Brain microvascular endothelial cell (primary cell): ENCODE results near the gene SLC25A1.

Experiments used
- DNase-seq: peaks from one replicate; pipeline ENCODE4 v3.0.0-alpha.2; 2020
- H3K27ac ChIP-seq: fragments of 250-450 bp; sonication (Bioruptor Pico); 2 replicates; pipeline ENCODE4 v1.5.1; 2020; ENCODE audit warnings: mild to moderate bottlenecking, moderate library complexity
- H3K27me3 ChIP-seq: fragments of 250-450 bp; sonication (Bioruptor Pico); replicated peaks from 2 replicates; pipeline ENCODE4 v1.5.1; 2020; ENCODE audit warnings: mild to moderate bottlenecking
- H3K36me3 ChIP-seq: fragments of 250-450 bp; sonication (Bioruptor Pico); replicated peaks from 2 replicates; pipeline ENCODE4 v1.5.1; 2020; ENCODE audit warnings: mild to moderate bottlenecking
- H3K4me3 ChIP-seq: 2 replicates; pipeline ENCODE4 v1.5.1; 2011; ENCODE audit warnings: low read depth, mild to moderate bottlenecking, control low read depth, low read length, moderate library complexity
- CTCF ChIP-seq: IDR thresholded peaks from 2 replicates; pipeline ENCODE4 v1.5.1; 2011; ENCODE audit warnings: low read depth, mild to moderate bottlenecking, moderate library complexity, low read length, control low read depth, inconsistent platforms; ENCODE audit errors: missing control alignments
- in situ Hi-C: cut with HindIII; loops from 2 replicates; pipeline ENCODE4 v1.10.0; 2017; ENCODE audit warnings: low sequenced_read_pairs, low pct_ligation_motif_present

Gene SLC25A1

GRCh38 chr22:19199479-19199878 lies 20.9 kb upstream of the SLC25A1 start:
- Histone ChIP-seq H3K36me3 (peaks cover 7% of the 10 kb centered on the region), H3K27ac (no peak overlapping the region), H3K4me3 (no peak overlapping the region), H3K27me3 (no peaks in the 10 kb centered on the region)
- in situ Hi-C loops: no loop called here
- TF ChIP-seq CTCF: no peak
- no peak for DNase-seq

GRCh38 chr22:19197997-19198865 lies 19.7 kb upstream of the SLC25A1 start:
- in situ Hi-C loops: no loop called here

GRCh38 chr22:19196841-19197612 lies 18.5 kb upstream of the SLC25A1 start:
- in situ Hi-C loops: no loop called here
- Histone ChIP-seq H3K4me3 (no peak overlapping the region), H3K27me3 (no peaks in the 10 kb centered on the region), H3K36me3 (peaks cover 13% of the 10 kb centered on the region), H3K27ac (no peak overlapping the region)
- no peak for DNase-seq
- no peak for TF ChIP-seq CTCF

More at GRCh38 chr22:19197997-19198865, 19.7 kb upstream of the SLC25A1 start:
- TF ChIP-seq CTCF: no peak
- DNase-seq: no peak
- H3K4me3 ChIP-seq: no peak overlapping the region
- H3K36me3 ChIP-seq: peaks cover 13% of the 10 kb centered on the region
- no peaks in the 10 kb centered on the region for H3K27me3 ChIP-seq
- no peak overlapping the region for H3K27ac ChIP-seq

- no peak overlapping the region for H3K4me3 ChIP-seq
- DNase-seq: no peak
- TF ChIP-seq CTCF: no peak
- H3K36me3 ChIP-seq: peaks cover 13% of the 10 kb centered on the region
- no peaks in the 10 kb centered on the region for H3K27me3 ChIP-seq
- no peak overlapping the region for H3K27ac ChIP-seq
- in situ Hi-C loops: no loop called here
Measured at GRCh38 chr22:19195796-19196731, 17.5 kb upstream of the SLC25A1 start.

GRCh38 chr22:19194766-19195536 lies 16.4 kb upstream of the SLC25A1 start:
- H3K27ac ChIP-seq: no peak overlapping the region
- H3K27me3 ChIP-seq: no peaks in the 10 kb centered on the region
- H3K36me3 ChIP-seq: peaks cover 13% of the 10 kb centered on the region
- in situ Hi-C loops: no loop called here
- no peak for DNase-seq
- no peak for TF ChIP-seq CTCF
- no peak overlapping the region for H3K4me3 ChIP-seq
